MCF 10A (cell line): ENCODE results near the gene CFAP206. TPM values are rescaled to one million over a fixed set of nuclear protein-coding genes. Genes with fewer than 3 reads are reported as not detected.
A peak's percentile ranks its signal among the peaks of the same experiment; 100 is the strongest.

ENCODE experiments used
- BruUV-seq: library from RNA; stranded (reverse); fragments of 400-500 nt; replicated peaks from 2 replicates; lab custom pipeline; 2021; lab: Mats Ljungman, UMichigan
- CTCF ChIA-PET: fragments of 300-600 bp; sonication (Branson Sonifier 250); formaldehyde crosslinking; extraction: SDS; loops from one replicate; lab custom pipeline; 2021; ENCODE audit warnings: antibody characterized with exemption, inconsistent platforms; lab: Yijun Ruan, JAX
- POLR2A ChIA-PET: fragments of 300-600, 350-650 bp; sonication (Branson Sonifier 250); formaldehyde crosslinking; extraction: SDS; loops from one replicate; lab custom pipeline; 2020; ENCODE audit warnings: antibody characterized with exemption, inconsistent platforms; lab: Yijun Ruan, JAX
- DNase-seq: peaks from one replicate; pipeline ENCODE4 v3.0.0-alpha.2; 2018; ENCODE audit not compliant: unreplicated experiment
- H3K27ac Mint-ChIP-seq: one replicate; pipeline ENCODE4 v1.8.0; 2022; ENCODE audit warnings: mild to moderate bottlenecking, low read depth, mixed read lengths; ENCODE audit not compliant: unreplicated experiment
- H3K27me3 Mint-ChIP-seq: one replicate; pipeline ENCODE4 v1.8.0; 2022; ENCODE audit warnings: mixed read lengths; ENCODE audit not compliant: insufficient read depth, unreplicated experiment
- H3K36me3 Mint-ChIP-seq: one replicate; pipeline ENCODE4 v1.8.0; 2022; ENCODE audit warnings: mild to moderate bottlenecking, moderate library complexity, mixed read lengths; ENCODE audit not compliant: insufficient read depth, unreplicated experiment
- H3K4me1 Mint-ChIP-seq: one replicate; pipeline ENCODE4 v1.8.0; 2022; ENCODE audit warnings: mixed read lengths; ENCODE audit not compliant: insufficient read depth, unreplicated experiment
- H3K4me3 Mint-ChIP-seq: one replicate; pipeline ENCODE4 v1.8.0; 2022; ENCODE audit warnings: mild to moderate bottlenecking, moderate library complexity, mixed read lengths; ENCODE audit not compliant: unreplicated experiment
- H3K9me3 Mint-ChIP-seq: one replicate; pipeline ENCODE4 v1.8.0; 2022; ENCODE audit warnings: mixed read lengths; ENCODE audit not compliant: unreplicated experiment
- intact Hi-C: fragments of 100-400 bp; cut with micrococcal nuclease; formaldehyde crosslinking; loops from 2 replicates; pipeline ENCODE4 v1.14.1; 2022
- total RNA-seq: library from RNA; stranded (reverse); gene quantifications from 2 replicates; pipeline ENCODE4 v1.2.3, GENCODE V29; 2022
- TF ChIP-seq, protein P1 (sequence below): fragments of 200-600 bp; IDR thresholded peaks from one replicate; pipeline ENCODE4 v1.8.0; 2022; ENCODE audit warnings: antibody characterized with exemption, mild to moderate bottlenecking; ENCODE audit not compliant: unreplicated experiment

CFAP206 gene
- total RNA-seq, 1 experiment from 2014 or later = not detected

DNA sequence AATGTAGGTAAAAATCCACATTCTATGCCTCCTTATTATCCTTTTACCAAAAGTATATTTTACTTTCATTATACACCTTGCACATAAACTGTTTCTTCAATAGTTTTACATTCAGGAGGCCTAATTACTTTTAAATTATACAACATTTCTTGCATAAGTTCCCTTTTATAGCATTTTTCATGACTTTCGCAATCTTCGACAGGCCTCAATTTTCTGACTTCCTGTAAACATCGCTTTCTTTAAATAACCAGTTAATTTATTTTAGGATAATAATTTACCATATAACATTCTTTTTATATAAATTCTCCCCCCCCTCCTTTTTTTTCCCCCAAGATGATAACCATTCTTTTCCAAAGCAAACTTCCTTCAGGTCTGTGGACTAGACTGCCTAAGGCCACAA, 74.2 kb downstream of the CFAP206 start:
- Mint-ChIP-seq H3K4me3 (no peak overlapping the region), H3K27me3 (no peaks in the 10 kb centered on the region), H3K36me3 (peaks cover 14% of the 10 kb centered on the region), H3K27ac (no peak overlapping the region), H3K9me3 (peaks cover 9% of the 10 kb centered on the region), H3K4me1 (peaks cover 11% of the 10 kb centered on the region)
- DNase-seq = no peak
- POLR2A ChIA-PET = interaction anchor here (0.6 kb wide), 1 partner anchor 12 kb away, joined by 3 read pairs; no protein-coding TSS in a partner anchor
- BruUV-seq = no TSS peak
- intact Hi-C loops = no loop called here
- TF ChIP-seq, protein P1, sequence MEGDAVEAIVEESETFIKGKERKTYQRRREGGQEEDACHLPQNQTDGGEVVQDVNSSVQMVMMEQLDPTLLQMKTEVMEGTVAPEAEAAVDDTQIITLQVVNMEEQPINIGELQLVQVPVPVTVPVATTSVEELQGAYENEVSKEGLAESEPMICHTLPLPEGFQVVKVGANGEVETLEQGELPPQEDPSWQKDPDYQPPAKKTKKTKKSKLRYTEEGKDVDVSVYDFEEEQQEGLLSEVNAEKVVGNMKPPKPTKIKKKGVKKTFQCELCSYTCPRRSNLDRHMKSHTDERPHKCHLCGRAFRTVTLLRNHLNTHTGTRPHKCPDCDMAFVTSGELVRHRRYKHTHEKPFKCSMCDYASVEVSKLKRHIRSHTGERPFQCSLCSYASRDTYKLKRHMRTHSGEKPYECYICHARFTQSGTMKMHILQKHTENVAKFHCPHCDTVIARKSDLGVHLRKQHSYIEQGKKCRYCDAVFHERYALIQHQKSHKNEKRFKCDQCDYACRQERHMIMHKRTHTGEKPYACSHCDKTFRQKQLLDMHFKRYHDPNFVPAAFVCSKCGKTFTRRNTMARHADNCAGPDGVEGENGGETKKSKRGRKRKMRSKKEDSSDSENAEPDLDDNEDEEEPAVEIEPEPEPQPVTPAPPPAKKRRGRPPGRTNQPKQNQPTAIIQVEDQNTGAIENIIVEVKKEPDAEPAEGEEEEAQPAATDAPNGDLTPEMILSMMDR = no peak
- CTCF ChIA-PET = interaction anchor here (0.7 kb wide), 1 partner anchor 34 kb away, joined by 3 read pairs; no protein-coding TSS in a partner anchor

DNA sequence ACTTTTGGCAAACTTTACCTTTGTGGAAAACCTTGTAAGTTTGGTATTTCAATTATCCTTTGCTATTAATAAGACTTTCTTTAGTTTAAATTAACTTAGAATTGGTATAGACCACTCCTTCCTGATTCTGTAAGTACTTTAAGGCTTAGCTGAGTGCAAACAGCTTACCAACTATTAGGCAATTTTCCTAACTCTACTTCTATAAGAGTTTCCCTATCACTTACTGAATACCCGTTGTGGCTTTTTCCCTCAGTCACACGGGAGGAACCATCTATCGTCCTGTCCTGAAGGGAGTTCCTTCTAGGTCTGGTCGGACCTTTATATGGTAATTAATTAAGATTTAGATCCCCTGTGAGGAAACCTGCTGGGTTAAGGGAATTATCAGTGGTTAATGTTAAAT, 74.6 kb downstream of the CFAP206 start:
- intact Hi-C loops = no loop called here
- no TSS peak for BruUV-seq
- TF ChIP-seq, protein P1 = no peak
- Mint-ChIP-seq H3K4me3 (no peak overlapping the region), H3K27ac (no peak overlapping the region), H3K9me3 (peaks cover 9% of the 10 kb centered on the region), H3K36me3 (peaks cover 14% of the 10 kb centered on the region), H3K27me3 (no peaks in the 10 kb centered on the region), H3K4me1 (peaks cover 11% of the 10 kb centered on the region)
- ChIA-PET POLR2A (interaction anchor here (0.6 kb wide), 1 partner anchor 12 kb away, joined by 3 read pairs; no protein-coding TSS in a partner anchor), CTCF (no interaction called here)
- no peak for DNase-seq

DNA sequence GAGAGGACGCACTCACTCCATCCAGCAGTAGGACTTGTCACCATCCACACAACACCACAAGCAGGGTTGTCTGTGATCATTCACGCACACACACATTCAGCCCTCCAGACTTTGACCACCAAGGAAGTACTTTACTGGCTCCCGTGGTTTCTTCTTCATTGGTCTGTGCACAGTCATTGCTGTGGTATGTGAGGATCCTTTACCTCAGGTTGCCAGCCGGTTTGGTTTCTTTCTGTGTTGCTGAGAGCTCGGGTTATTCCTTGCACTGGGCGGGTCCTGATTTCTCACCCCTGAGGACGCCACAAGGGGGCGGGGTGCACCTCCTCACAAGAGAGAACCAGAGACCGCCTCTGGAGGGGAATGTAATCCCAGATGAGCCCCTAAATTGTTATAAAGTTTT, 76.2 kb downstream of the CFAP206 start:
- CTCF ChIA-PET = interaction anchor here (1.0 kb wide), 1 partner anchor 90 kb away, joined by 3 read pairs; no protein-coding TSS in a partner anchor
- Mint-ChIP-seq H3K27me3 (no peaks in the 10 kb centered on the region), H3K36me3 (peaks cover 4% of the 10 kb centered on the region), H3K27ac (no peak overlapping the region), H3K9me3 (peaks cover 9% of the 10 kb centered on the region), H3K4me1 (peaks cover 11% of the 10 kb centered on the region), H3K4me3 (no peak overlapping the region)
- no TSS peak for BruUV-seq
- TF ChIP-seq, protein P1 = no peak
- DNase-seq = peak; percentile 43
- POLR2A ChIA-PET = interaction anchor here (1.6 kb wide), 1 partner anchor 11 kb away, joined by 3 read pairs; the partner anchor contains the start of gene SLC35A1
- intact Hi-C loops = no loop called here

DNA sequence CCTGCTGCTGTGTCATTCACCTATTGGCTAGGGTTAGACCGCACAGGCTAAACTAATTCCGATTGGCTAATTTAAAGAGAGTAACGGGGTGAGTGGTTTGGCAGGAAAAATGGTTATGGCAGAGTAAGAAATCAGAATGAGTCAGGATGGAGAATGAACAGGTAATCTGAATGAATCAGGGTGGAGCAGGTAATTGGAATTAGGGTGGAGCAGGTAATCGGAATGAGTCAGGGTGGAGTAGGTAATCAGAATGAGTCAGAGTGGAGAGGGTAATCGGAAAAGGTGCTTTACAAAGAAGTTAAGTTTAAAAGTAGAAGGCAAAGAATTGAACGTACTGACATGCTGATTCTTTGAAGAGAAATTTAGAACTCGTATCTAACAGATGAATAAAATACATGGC, 76.7 kb downstream of the CFAP206 start:
- no TSS peak for BruUV-seq
- H3K36me3 Mint-ChIP-seq = peaks cover 4% of the 10 kb centered on the region
- peak overlapping the region; percentile 5 for H3K27ac Mint-ChIP-seq
- peak; percentile 40 for DNase-seq
- intact Hi-C loops = no loop called here
- peaks cover 11% of the 10 kb centered on the region for H3K4me1 Mint-ChIP-seq
- ChIA-PET CTCF (interaction anchor here (0.5 to 1.0 kb wide), 3 partner anchors 91 to 208 kb away, joined by 3 read pairs; no protein-coding TSS in a partner anchor), POLR2A (interaction anchor here (1.6 kb wide), 1 partner anchor 12 kb away, joined by 3 read pairs; the partner anchor contains the start of gene SLC35A1)
- H3K4me3 Mint-ChIP-seq = no peak overlapping the region
- TF ChIP-seq, protein P1 = no peak
- peaks cover 9% of the 10 kb centered on the region for H3K9me3 Mint-ChIP-seq
- H3K27me3 Mint-ChIP-seq = no peaks in the 10 kb centered on the region
